ENCODE measurements around the gene NAT8.

DNA sequence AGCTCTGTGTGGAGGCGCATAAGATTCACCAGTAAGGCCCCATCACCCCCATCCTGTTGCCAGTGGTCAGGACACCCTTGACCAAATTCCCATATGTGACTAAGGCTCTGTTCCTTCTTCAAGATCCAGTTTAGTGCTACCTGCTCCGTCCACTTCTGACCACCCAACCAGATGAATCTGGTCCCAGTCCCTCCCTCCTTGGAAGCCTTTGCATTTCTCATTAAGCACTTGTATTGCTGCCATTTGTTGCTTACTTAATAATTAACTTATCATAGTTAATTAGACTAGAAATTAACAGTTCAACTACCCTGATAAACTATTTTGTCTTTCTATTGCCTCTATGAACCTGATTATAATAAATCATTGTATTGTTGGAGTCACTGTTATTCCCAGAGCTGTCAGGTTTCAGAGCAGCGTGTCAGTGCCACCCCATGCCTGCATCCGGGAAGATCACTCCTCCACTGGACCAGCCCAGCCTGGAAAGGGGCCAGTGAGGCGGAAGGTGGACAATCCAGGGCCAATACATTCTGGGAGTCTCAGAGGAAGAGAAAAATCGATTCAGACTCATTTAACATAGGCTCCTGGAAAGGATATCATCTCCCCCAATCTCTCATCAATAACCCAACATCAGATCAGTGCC lies 9.5 kb upstream of the NAT8 start:
- no peak for TF ChIP-seq EZH2 (IDR thresholded peaks at IDR 0.05; ENCODE audit: borderline replicate concordance, low read depth, low read length, poor library complexity, severe bottlenecking)
- TF ChIP-seq, protein P1, sequence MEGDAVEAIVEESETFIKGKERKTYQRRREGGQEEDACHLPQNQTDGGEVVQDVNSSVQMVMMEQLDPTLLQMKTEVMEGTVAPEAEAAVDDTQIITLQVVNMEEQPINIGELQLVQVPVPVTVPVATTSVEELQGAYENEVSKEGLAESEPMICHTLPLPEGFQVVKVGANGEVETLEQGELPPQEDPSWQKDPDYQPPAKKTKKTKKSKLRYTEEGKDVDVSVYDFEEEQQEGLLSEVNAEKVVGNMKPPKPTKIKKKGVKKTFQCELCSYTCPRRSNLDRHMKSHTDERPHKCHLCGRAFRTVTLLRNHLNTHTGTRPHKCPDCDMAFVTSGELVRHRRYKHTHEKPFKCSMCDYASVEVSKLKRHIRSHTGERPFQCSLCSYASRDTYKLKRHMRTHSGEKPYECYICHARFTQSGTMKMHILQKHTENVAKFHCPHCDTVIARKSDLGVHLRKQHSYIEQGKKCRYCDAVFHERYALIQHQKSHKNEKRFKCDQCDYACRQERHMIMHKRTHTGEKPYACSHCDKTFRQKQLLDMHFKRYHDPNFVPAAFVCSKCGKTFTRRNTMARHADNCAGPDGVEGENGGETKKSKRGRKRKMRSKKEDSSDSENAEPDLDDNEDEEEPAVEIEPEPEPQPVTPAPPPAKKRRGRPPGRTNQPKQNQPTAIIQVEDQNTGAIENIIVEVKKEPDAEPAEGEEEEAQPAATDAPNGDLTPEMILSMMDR (conservative IDR thresholded peaks at IDR 0.05; ENCODE audit: low read depth, low read length), result no peak
